Gastroesophageal sphincter (tissue), 4 donors: Measurements from ENCODE around the gene PPP1CB. TPM values are rescaled to one million over a fixed set of nuclear protein-coding genes. Genes with fewer than 3 reads are reported as not detected.

Experiments used
- ATAC-seq: fragments of 150-250 bp; one replicate; pipeline ENCODE4 v1.9.1; 2016; ENCODE audit warnings: mild to moderate bottlenecking, moderate library complexity
- H3K27ac ChIP-seq, 4 donors: fragments of 200-600 bp; sonication (generic) in 3 of 4; 1 replicate in 3 of 4; 2 replicates in 1 of 4; pipeline ENCODE4 v1.5.1; 2016 to 2019
- H3K27me3 ChIP-seq: fragments of 200-600 bp; sonication (generic); one replicate; pipeline ENCODE4 v1.5.1; 2019
- H3K36me3 ChIP-seq, 2 donors: fragments of 200-600 bp; sonication (generic); one replicate each; pipeline ENCODE4 v1.5.1; 2019; ENCODE audit warnings: control low read depth in 1 of 2
- H3K4me1 ChIP-seq, 3 donors: fragments of 200-600 bp; sonication (generic); 1 replicate in 2 of 3; 2 replicates in 1 of 3; pipeline ENCODE4 v1.5.1; 2016 to 2019; ENCODE audit warnings: control low read depth in 2 of 3
- H3K4me3 ChIP-seq, 2 donors: fragments of 200-600 bp; sonication (generic); one replicate each; pipeline ENCODE4 v1.5.1; 2019; ENCODE audit warnings: mild to moderate bottlenecking in 1 of 2, moderate library complexity in 1 of 2
- H3K9me3 ChIP-seq, 3 donors: fragments of 200-600 bp; sonication (generic); one replicate each; pipeline ENCODE4 v1.5.1; 2017 to 2019; ENCODE audit warnings: control low read depth in 2 of 3
- CTCF ChIP-seq, 4 experiments: fragments of 200-600 bp in 2 of 4; fragments of 450-650 bp in 2 of 4; sonication (generic) in 1 of 4; IDR thresholded peaks; one replicate each; pipeline ENCODE4 v1.5.1; 2017 to 2019; ENCODE audit warnings: antibody characterized with exemption in 4 of 4, mild to moderate bottlenecking in 2 of 4, moderate library complexity in 2 of 4
- EP300 ChIP-seq: sonication (generic); formaldehyde crosslinking; IDR thresholded peaks from one replicate; pipeline ENCODE4 v1.6.1; 2017; ENCODE audit warnings: antibody characterized with exemption, mild to moderate bottlenecking
- POLR2A ChIP-seq, 2 donors: fragments of 450-650 bp; IDR thresholded peaks; one replicate each; pipeline ENCODE4 v1.6.1; 2017; ENCODE audit warnings: antibody characterized with exemption in 2 of 2, mild to moderate bottlenecking in 2 of 2, moderate library complexity in 1 of 2
- POLR2AphosphoS5 ChIP-seq: sonication (generic); formaldehyde crosslinking; IDR thresholded peaks from one replicate; pipeline ENCODE4 v1.6.1; 2017; ENCODE audit warnings: antibody characterized with exemption
- WGBS, 2 donors: methylation state at CpG; one replicate each; pipeline ENCODE4 v1.1.5; 2018; ENCODE audit warnings: low coverage in 1 of 2; 5-methylcytosine and 5-hydroxymethylcytosine counted together
- total RNA-seq, 4 donors: library from RNA; depleted of rRNA; stranded (reverse); fragments of >200 nt; gene quantifications; one replicate each; pipeline ENCODE4 v1.1.0, GENCODE V29; 2016

The PPP1CB gene
- total RNA-seq, 4 donors from 2014 or later: 524 to 1,194 (median 837) TPM

GRCh38 chr2:28716265-28716865, 35.3 kb upstream of the PPP1CB start:
- TF ChIP-seq POLR2AphosphoS5 (peak; percentile 92), EP300 (no peak), CTCF (IDR thresholded peaks at IDR 0.05) (no peak), POLR2A (IDR thresholded peaks at IDR 0.05) (no peak)
- peaks cover 8 to 26% (median 15%) of the 10 kb centered on the region in 3 donors for H3K4me1 ChIP-seq
- peak; percentile 96 for ATAC-seq
- 6 to 11% methylated on average over 4 of the region's 4 CpGs for WGBS, 2 donors
- no peaks in the 10 kb centered on the region for H3K36me3 ChIP-seq
- H3K9me3 ChIP-seq: no peaks in the 10 kb centered on the region
- no peak overlapping the region for H3K4me3 ChIP-seq
- peak overlapping the region; percentile 76 to 85 (median 82) for H3K27ac ChIP-seq
- H3K27me3 ChIP-seq: no peaks in the 10 kb centered on the region

DNA sequence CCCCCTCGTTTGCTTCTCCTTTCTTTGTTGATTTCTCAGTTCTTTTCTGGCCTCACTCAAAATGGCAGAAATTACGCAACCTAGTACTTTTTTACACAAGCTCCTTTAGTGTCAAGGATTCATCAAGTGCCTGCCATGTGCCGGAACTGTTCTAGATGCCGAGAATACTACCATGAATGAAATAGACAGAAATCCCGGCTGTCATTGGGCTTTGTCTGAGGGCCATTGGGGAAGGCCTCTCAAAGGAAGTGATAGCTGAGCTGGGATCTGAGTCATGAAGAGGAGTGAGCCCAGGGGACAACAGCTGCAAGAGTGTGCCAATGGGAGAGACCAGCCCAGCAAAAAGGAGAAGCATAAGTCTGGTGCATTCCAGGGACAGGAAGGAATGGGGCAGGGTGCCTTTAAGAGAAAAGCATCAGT, 34.3 kb upstream of the PPP1CB start:
- Histone ChIP-seq H3K4me1 (peaks cover 8 to 26% (median 15%) of the 10 kb centered on the region in 3 donors), H3K4me3 (no peak overlapping the region), H3K9me3 (no peaks in the 10 kb centered on the region), H3K27me3 (no peaks in the 10 kb centered on the region), H3K36me3 (no peaks in the 10 kb centered on the region), H3K27ac (peak overlapping the region; percentile 76 to 85 (median 82))
- TF ChIP-seq EP300 (no peak), POLR2A (IDR thresholded peaks at IDR 0.05) (no peak), POLR2AphosphoS5 (peak; percentile 80)
- 46 to 58% methylated on average over 2 to 5 of the region's 5 CpGs for WGBS, 2 donors
- ATAC-seq: peak; percentile 64

- Histone ChIP-seq H3K27me3 (no peaks in the 10 kb centered on the region), H3K36me3 (no peaks in the 10 kb centered on the region), H3K9me3 (no peaks in the 10 kb centered on the region), H3K4me1 (peaks cover 8 to 44% (median 15%) of the 10 kb centered on the region in 3 donors), H3K27ac (no peak overlapping the region), H3K4me3 (no peak overlapping the region)
- no peak for TF ChIP-seq POLR2AphosphoS5
- TF ChIP-seq POLR2A (IDR thresholded peaks at IDR 0.05): no peak
- TF ChIP-seq CTCF (IDR thresholded peaks at IDR 0.05): no peak
- no peak for TF ChIP-seq EP300
- WGBS, 2 donors: 92% methylated on average over 3 of the region's 3 CpGs; no CpG with 5 or more reads in 1 of the 2 donors
- no peak for ATAC-seq
Observed at GRCh38 chr2:28720345-28720744, 31.3 kb upstream of the PPP1CB start.

- Histone ChIP-seq H3K9me3 (no peaks in the 10 kb centered on the region), H3K4me1 (peaks cover 4 to 32% (median 9%) of the 10 kb centered on the region in 3 donors), H3K36me3 (no peaks in the 10 kb centered on the region), H3K27ac (no peak overlapping the region), H3K27me3 (no peaks in the 10 kb centered on the region), H3K4me3 (no peak overlapping the region)
- 71 to 83% methylated on average over 5 to 6 of the region's 7 CpGs for WGBS, 2 donors
- ATAC-seq: no peak
- TF ChIP-seq POLR2AphosphoS5: no peak
- TF ChIP-seq EP300: no peak
- TF ChIP-seq CTCF (IDR thresholded peaks at IDR 0.05): no peak
- no peak for TF ChIP-seq POLR2A (IDR thresholded peaks at IDR 0.05)
Observed at GRCh38 chr2:28721601-28722191, 29.9 kb upstream of the PPP1CB start.

DNA sequence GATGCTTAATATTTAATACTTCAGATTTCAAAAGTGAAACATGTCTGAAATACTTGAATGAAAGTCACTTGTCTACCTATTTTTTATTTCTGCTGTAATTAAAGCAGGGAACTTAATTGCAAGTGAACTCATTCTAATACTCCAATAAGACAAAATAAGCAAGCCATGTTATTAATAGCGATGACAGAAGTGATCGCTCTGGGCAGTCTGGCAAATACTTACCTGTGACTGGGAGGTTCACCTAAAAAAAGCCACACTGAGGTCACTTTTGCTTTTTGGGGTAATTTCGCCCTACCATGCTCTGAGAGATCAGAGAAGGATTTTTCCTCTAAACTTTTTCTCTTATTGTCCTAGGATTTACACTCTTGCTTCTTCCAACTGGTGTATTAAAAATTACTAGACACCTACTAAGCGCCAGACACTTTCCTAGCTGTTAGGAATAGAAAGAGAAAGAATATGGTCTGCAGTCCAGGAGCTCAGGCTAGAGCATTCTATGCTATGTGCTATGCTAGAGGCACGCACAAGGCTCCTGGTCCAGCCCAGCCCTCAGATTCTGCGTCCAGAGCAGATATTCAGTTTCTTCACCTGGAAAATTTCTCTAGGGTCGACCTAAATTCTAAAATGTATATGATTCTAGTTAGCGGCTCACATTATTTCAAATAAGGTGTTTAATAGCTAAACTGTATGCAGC, 26.5 kb upstream of the PPP1CB start:
- TF ChIP-seq POLR2A (IDR thresholded peaks at IDR 0.05) (no peak), CTCF (IDR thresholded peaks at IDR 0.05) (no peak)
- peak overlapping the region in 1 of 4 donors; percentile 32 for H3K27ac ChIP-seq
- peaks cover 0 to 20% (median 0%) of the 10 kb centered on the region in 3 donors for H3K4me1 ChIP-seq
- ATAC-seq: no peak
- no peaks in the 10 kb centered on the region for H3K36me3 ChIP-seq
- H3K4me3 ChIP-seq: no peak overlapping the region
- H3K9me3 ChIP-seq: no peaks in the 10 kb centered on the region
- WGBS, 2 donors: 90 to 94% methylated on average over 8 of the region's 8 CpGs
- H3K27me3 ChIP-seq: no peaks in the 10 kb centered on the region
